NCI-H1417 treated with DMSO at 0.1 percent for 48 hours (cell line): Measurements from ENCODE around the gene UBE3D.
"Not testable (repeated sequence)": the region's sequence is repeated elsewhere in the genome, so short reads cannot be mapped to it uniquely, and the experiment has no call there.

Source experiments
- DNase-seq: peaks from one replicate; lab custom pipeline; 2025; lab: John Stamatoyannopoulos, UW

UBE3D gene

GRCh38 chr6:83055366-83055964 is 10.2 kb downstream of the UBE3D start:
- no peak for DNase-seq

GRCh38 chr6:83053678-83054077 is 12.0 kb downstream of the UBE3D start:
- DNase-seq, result no peak

- DNase-seq, result no peak
Observed at GRCh38 chr6:83051377-83052172, 14.1 kb downstream of the UBE3D start.

- DNase-seq, result no peak
Observed at GRCh38 chr6:83047065-83047754, 18.4 kb downstream of the UBE3D start.

- no peak for DNase-seq
Observed at GRCh38 chr6:83044091-83044768, 21.4 kb downstream of the UBE3D start.

GRCh38 chr6:83042467-83043053 is 23.1 kb downstream of the UBE3D start:
- DNase-seq, result no peak

- no peak for DNase-seq
Observed at GRCh38 chr6:83038246-83038645, 27.4 kb downstream of the UBE3D start.

- no peak for DNase-seq
Observed at GRCh38 chr6:83031689-83032088, 34.0 kb downstream of the UBE3D start.

GRCh38 chr6:83019741-83020140 is 45.9 kb downstream of the UBE3D start:
- DNase-seq, result peak; percentile 17

- DNase-seq, result not testable (repeated sequence)
Observed at GRCh38 chr6:83011131-83011530, 54.5 kb downstream of the UBE3D start.

- DNase-seq, result no peak
Observed at GRCh38 chr6:83008626-83009025, 57.0 kb downstream of the UBE3D start.

GRCh38 chr6:83006270-83006905 is 59.3 kb downstream of the UBE3D start:
- DNase-seq, result no peak

- DNase-seq, result no peak
Observed at GRCh38 chr6:82996156-82996555, 69.5 kb downstream of the UBE3D start.

GRCh38 chr6:82995066-82995465 is 70.6 kb downstream of the UBE3D start:
- DNase-seq, result no peak

- DNase-seq, result no peak
Observed at GRCh38 chr6:82989736-82990290, 75.8 kb downstream of the UBE3D start.

GRCh38 chr6:82988930-82989351 is 76.7 kb downstream of the UBE3D start:
- DNase-seq, result no peak

- DNase-seq, result no peak
Observed at GRCh38 chr6:82987951-82988350, 77.7 kb downstream of the UBE3D start.

- DNase-seq, result no peak
Observed at GRCh38 chr6:82987416-82987815, 78.2 kb downstream of the UBE3D start.

- no peak for DNase-seq
Observed at GRCh38 chr6:82984720-82985119, 80.9 kb downstream of the UBE3D start.

- DNase-seq, result no peak
Observed at GRCh38 chr6:82980086-82980485, 85.6 kb downstream of the UBE3D start.

- DNase-seq, result no peak
Observed at GRCh38 chr6:82979657-82980056, 86.0 kb downstream of the UBE3D start.
